MM.1S (cell line): ENCODE data around the gene OLIG1.

Source experiments
- CTCF ChIP-seq: fragments of 300-600 bp; sonication (generic); IDR thresholded peaks from 2 replicates; pipeline ENCODE4 v1.5.1; 2016; ENCODE audit warnings: antibody characterized with exemption, low read length, mixed read lengths
- EZH2 ChIP-seq: fragments of 300-600 bp; sonication (generic); optimal IDR thresholded peaks from 2 replicates; pipeline ENCODE3; 2017; ENCODE audit warnings: low read depth, mild to moderate bottlenecking, antibody characterized with exemption, low read length, mixed read lengths

GRCh38 chr21:33022489-33022827, 47.5 kb upstream of the OLIG1 start:
- peak; percentile 60 for TF ChIP-seq EZH2
- no peak for TF ChIP-seq CTCF
